ENCODE measurements around the gene KIF1A. TPM values are rescaled to one million over a fixed set of nuclear protein-coding genes. Genes with fewer than 3 reads are reported as not detected.

Gene KIF1A
- total RNA-seq, 2 experiments from 2014 or later = not detected

DNA sequence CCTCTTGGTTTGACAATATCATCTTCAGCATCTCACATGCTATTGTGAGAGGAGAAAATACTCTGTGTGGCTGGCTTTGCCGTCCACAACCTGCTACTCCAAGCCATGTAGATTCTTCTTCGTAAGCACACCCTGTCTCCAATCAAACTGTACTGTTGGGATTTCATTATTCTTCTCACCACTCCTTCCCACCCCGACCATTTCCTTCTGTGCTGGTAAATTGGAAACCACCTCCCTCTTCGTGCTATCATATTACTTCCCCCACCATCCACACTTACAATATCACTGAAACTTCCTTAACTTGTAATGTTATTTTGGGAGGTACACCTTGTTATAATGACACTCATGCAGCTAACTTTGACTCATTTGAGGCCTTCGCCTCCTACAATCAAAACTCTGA lies 45.4 kb upstream of the KIF1A start:
- Mint-ChIP-seq H3K27me3 (peaks cover 13% of the 10 kb centered on the region), H3K4me1 (ENCODE audit: low read depth) (no peaks in the 10 kb centered on the region), H3K4me3 (no peak overlapping the region), H3K36me3 (ENCODE audit: low read depth) (no peaks in the 10 kb centered on the region), H3K9me3 (no peaks in the 10 kb centered on the region), H3K27ac (no peak overlapping the region)
- ChIA-PET CTCF (interaction anchor here (0.6 kb wide), 1 partner anchor 14 kb away, joined by 4 read pairs; no protein-coding TSS in a partner anchor), POLR2A (no interaction called here)
- Histone ChIP-seq H3K4me1 (ENCODE audit: insufficient read depth, low read length) (no peaks in the 10 kb centered on the region), H3K9me3 (ENCODE audit: control insufficient read depth in 1 of 2, insufficient read depth in 1 of 2, low read length in 2 of 2) (no peaks in the 10 kb centered on the region), H3K36me3 (ENCODE audit: insufficient read depth, low read length) (no peaks in the 10 kb centered on the region), H3K27me3 (ENCODE audit: control insufficient read depth in 1 of 2, insufficient read depth in 2 of 2, low read length in 2 of 2) (no peaks in the 10 kb centered on the region), H3K4me3 (ENCODE audit: low read length) (no peak overlapping the region), H3K27ac (ENCODE audit: low read depth in 1 of 2, low read length in 2 of 2) (no peak overlapping the region)
- no peak for DNase-seq
- no peak for ATAC-seq (ENCODE audit: poor library complexity)
- TF ChIP-seq, protein P1, sequence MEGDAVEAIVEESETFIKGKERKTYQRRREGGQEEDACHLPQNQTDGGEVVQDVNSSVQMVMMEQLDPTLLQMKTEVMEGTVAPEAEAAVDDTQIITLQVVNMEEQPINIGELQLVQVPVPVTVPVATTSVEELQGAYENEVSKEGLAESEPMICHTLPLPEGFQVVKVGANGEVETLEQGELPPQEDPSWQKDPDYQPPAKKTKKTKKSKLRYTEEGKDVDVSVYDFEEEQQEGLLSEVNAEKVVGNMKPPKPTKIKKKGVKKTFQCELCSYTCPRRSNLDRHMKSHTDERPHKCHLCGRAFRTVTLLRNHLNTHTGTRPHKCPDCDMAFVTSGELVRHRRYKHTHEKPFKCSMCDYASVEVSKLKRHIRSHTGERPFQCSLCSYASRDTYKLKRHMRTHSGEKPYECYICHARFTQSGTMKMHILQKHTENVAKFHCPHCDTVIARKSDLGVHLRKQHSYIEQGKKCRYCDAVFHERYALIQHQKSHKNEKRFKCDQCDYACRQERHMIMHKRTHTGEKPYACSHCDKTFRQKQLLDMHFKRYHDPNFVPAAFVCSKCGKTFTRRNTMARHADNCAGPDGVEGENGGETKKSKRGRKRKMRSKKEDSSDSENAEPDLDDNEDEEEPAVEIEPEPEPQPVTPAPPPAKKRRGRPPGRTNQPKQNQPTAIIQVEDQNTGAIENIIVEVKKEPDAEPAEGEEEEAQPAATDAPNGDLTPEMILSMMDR (IDR thresholded peaks at IDR 0.05) = no peak
- intact Hi-C loops (cut with DNase I, micrococcal nuclease) = no loop called here

DNA sequence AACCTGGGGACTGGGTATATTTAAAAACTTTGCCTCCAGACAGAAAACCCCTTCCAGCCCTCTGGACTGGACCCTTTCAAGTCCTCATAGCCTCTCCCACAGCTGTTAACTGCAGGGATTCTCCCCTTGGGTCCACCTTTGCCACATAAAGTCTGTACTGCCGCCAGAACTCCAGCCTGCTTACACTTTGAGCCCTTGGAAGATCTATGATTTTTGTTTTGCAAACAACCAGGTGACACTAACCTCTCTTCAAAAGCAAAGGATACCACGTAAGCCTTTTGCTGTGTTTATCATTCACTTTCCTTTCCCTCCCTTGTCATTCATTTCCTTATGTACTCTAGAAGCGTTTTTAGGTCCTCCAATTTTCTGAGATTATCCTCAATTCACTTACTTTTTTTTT lies 44.5 kb upstream of the KIF1A start:
- Histone ChIP-seq H3K36me3 (ENCODE audit: insufficient read depth, low read length) (no peaks in the 10 kb centered on the region), H3K27me3 (ENCODE audit: control insufficient read depth in 1 of 2, insufficient read depth in 2 of 2, low read length in 2 of 2) (no peaks in the 10 kb centered on the region), H3K9me3 (ENCODE audit: control insufficient read depth in 1 of 2, insufficient read depth in 1 of 2, low read length in 2 of 2) (no peaks in the 10 kb centered on the region), H3K27ac (ENCODE audit: low read depth in 1 of 2, low read length in 2 of 2) (no peak overlapping the region), H3K4me1 (ENCODE audit: insufficient read depth, low read length) (no peaks in the 10 kb centered on the region), H3K4me3 (ENCODE audit: low read length) (no peak overlapping the region)
- intact Hi-C loops (cut with DNase I, micrococcal nuclease) = no loop called here
- H3K27me3 Mint-ChIP-seq = peaks cover 13% of the 10 kb centered on the region
- no peaks in the 10 kb centered on the region for H3K4me1 Mint-ChIP-seq (ENCODE audit: low read depth)
- H3K27ac Mint-ChIP-seq = no peak overlapping the region
- H3K36me3 Mint-ChIP-seq (ENCODE audit: low read depth) = no peaks in the 10 kb centered on the region
- no peak overlapping the region for H3K4me3 Mint-ChIP-seq
- H3K9me3 Mint-ChIP-seq = no peaks in the 10 kb centered on the region
- TF ChIP-seq, protein P1 (IDR thresholded peaks at IDR 0.05) = no peak
- CTCF ChIA-PET = interaction anchor here (0.6 kb wide), 1 partner anchor 13 kb away, joined by 4 read pairs; no protein-coding TSS in a partner anchor
- POLR2A ChIA-PET = no interaction called here
- no peak for DNase-seq
- ATAC-seq (ENCODE audit: poor library complexity) = no peak

DNA sequence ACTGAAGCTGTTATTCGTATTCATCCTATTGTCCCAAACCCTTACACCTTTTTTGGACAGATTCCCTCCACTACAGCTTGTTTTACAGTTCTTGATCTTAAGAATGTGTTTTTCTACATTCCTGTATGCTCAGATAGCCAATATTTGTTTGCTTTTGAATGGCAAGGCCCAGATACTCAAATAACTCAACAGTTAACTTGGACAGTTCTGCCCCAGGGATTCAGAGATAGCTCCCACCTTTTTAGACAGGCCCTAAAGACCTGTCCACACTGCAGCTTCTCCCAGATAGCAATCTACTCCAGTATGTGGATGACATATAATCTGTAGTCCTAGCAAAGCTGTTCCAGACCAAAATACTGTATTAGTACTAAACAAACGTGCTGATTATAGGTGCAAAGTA lies 41.5 kb upstream of the KIF1A start:
- ATAC-seq (ENCODE audit: poor library complexity) = no peak
- CTCF ChIA-PET = no interaction called here
- H3K27ac Mint-ChIP-seq = no peak overlapping the region
- H3K27ac ChIP-seq (ENCODE audit: low read depth in 1 of 2, low read length in 2 of 2) = no peak overlapping the region
- no peaks in the 10 kb centered on the region for H3K9me3 Mint-ChIP-seq
- no peaks in the 10 kb centered on the region for H3K4me1 ChIP-seq (ENCODE audit: insufficient read depth, low read length)
- intact Hi-C loops (cut with DNase I, micrococcal nuclease) = no loop called here
- no peaks in the 10 kb centered on the region for H3K27me3 Mint-ChIP-seq
- H3K27me3 ChIP-seq (ENCODE audit: control insufficient read depth in 1 of 2, insufficient read depth in 2 of 2, low read length in 2 of 2) = no peaks in the 10 kb centered on the region
- no peak overlapping the region for H3K4me3 ChIP-seq (ENCODE audit: low read length)
- TF ChIP-seq, protein P1 (IDR thresholded peaks at IDR 0.05) = no peak
- H3K4me1 Mint-ChIP-seq (ENCODE audit: low read depth) = no peaks in the 10 kb centered on the region
- no peak overlapping the region for H3K4me3 Mint-ChIP-seq
- no peaks in the 10 kb centered on the region for H3K36me3 ChIP-seq (ENCODE audit: insufficient read depth, low read length)
- DNase-seq = no peak
- no peaks in the 10 kb centered on the region for H3K9me3 ChIP-seq (ENCODE audit: control insufficient read depth in 1 of 2, insufficient read depth in 1 of 2, low read length in 2 of 2)
- POLR2A ChIA-PET = no interaction called here
- H3K36me3 Mint-ChIP-seq (ENCODE audit: low read depth) = no peaks in the 10 kb centered on the region
